ENCODE data around the gene CHIC2.

CHIC2 gene

DNA sequence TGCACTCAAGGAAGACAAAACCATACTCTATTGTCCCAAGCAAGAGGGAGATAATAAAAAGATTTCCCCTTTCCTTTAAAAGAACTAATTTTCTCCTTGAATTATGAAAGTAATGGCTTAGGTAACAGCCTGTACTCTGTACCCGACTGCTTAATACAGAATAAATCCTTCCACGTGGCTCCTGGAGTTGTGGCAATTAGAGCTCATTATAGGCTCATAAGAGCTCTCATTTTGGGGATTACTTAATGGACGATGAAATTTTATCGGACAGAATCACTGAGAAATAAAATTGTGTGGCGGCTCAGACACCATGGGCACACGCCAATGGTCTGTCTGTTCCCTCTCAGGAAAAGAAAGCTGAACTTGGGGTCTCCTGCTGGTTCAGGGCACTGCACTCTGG lies 32.7 kb upstream of the CHIC2 start:
- H3K4me3 ChIP-seq (ENCODE audit: low read depth, low read length), result no peak overlapping the region
- no peak for TF ChIP-seq CTCF (conservative IDR thresholded peaks at IDR 0.05; ENCODE audit: low read depth, low read length)
- DNase-seq (ENCODE audit: low read depth), result no peak

- no peak for TF ChIP-seq CTCF (conservative IDR thresholded peaks at IDR 0.05; ENCODE audit: low read depth, low read length)
- no peak for DNase-seq (ENCODE audit: low read depth)
- H3K4me3 ChIP-seq (ENCODE audit: low read depth, low read length), result no peak overlapping the region
These were observed 32.0 kb upstream of the CHIC2 start for GRCh38 chr4:54096295-54096962.

DNA sequence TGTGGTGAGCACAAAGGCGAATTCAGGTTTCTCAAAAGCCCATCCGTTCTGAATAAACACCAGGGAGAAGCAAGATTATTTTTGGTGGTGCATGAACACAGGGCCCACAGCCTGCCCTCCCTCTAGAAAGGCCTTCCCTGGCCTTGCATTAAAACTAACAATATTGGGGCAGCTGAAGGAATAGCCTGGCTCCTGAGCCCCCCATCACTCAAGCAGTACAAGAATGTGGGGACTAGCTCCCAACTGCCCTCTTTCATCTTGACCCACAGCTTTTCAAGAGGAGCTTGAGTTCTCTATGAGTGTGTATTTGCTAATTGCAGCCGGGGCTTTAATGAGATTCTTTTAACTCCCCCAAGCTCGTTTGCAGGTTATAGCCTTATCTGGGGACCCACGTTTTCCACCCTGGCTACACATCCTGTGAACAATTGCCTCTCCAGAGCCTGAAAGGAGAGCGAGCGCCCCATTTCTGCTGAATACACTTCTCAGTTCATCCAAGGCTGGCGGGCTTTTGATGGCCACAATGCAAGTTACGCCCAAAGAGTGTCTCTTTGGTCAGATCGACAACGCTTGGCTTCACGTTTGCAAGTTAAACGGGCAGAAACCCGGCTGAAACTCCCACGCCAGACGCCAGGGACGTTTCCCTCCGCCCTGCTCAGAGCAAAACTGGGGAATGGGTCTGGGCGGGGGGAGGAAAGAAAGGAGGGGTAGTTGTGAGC lies 30.9 kb upstream of the CHIC2 start:
- H3K4me3 ChIP-seq (ENCODE audit: low read depth, low read length), result no peak overlapping the region
- no peak for TF ChIP-seq CTCF (conservative IDR thresholded peaks at IDR 0.05; ENCODE audit: low read depth, low read length)
- no peak for DNase-seq (ENCODE audit: low read depth)

DNA sequence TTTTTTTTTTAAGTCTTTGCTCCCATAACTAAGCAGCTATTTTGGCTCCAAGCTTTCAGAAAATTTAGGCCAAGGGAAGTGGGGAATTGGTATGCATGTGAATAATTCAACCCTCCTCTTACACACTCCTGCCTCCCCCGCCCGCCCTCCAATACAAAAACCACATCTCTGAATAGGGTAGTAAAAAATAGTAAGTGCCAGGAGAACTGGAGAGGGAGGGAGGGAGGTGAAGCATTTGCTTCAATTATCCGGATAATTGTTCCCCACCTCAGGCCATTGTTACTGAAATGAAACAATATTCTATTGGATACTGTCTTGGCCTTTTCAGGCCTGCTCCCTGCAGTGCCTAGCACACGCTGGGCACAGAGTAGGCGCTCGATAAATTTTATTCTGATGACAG lies 30.0 kb upstream of the CHIC2 start:
- H3K4me3 ChIP-seq (ENCODE audit: low read depth, low read length), result no peak overlapping the region
- no peak for DNase-seq (ENCODE audit: low read depth)
- no peak for TF ChIP-seq CTCF (conservative IDR thresholded peaks at IDR 0.05; ENCODE audit: low read depth, low read length)

GRCh38 chr4:54093324-54094240 lies 29.2 kb upstream of the CHIC2 start:
- H3K4me3 ChIP-seq (ENCODE audit: low read depth, low read length), result no peak overlapping the region
- no peak for DNase-seq (ENCODE audit: low read depth)
- no peak for TF ChIP-seq CTCF (conservative IDR thresholded peaks at IDR 0.05; ENCODE audit: low read depth, low read length)

DNA sequence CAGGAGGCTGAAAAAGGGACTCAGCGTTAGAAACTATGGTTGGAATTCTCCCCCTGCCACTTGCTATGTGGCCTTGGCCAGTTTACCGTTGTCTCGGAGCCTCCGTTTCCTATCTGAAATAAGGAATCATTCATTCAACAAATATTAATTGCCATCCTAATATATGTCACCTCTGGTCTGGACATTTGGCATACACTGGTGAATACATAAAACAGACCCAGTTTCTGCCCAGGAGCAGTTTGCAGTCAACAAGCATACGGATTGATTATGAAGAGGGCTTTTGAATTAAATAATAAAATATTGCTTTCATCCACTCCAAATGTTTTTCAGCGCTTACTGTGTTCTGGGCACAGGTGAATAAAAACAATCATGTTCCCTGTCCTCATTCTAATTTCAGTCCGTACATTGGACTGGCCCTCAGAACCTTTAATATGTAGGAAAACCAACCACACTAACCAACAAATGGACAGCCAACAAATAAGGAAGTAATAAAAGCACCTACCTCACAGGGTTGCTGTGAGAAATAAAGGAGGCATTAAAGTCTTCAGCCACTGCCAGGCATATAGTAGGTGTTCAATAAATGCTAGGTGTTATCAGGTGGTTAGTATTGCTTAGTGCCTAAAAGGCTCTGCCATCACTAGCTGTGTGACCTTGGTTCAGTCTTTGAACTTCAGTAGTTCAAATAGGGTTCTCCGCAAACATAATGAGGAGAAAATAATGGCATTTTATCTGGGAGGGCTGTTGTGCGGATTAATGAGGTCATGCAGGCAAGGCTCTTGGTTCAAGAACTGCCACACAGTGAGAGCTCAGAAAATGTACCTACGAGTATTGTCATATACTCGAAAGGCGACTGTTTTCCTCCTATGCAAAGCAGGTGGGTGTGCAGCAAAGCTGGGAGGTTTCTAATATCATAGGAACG lies 28.3 kb upstream of the CHIC2 start:
- H3K4me3 ChIP-seq (ENCODE audit: low read depth, low read length), result peak overlapping the region; percentile 58
- no peak for DNase-seq (ENCODE audit: low read depth)
- no peak for TF ChIP-seq CTCF (conservative IDR thresholded peaks at IDR 0.05; ENCODE audit: low read depth, low read length)

Measured in choroid plexus epithelial cell (primary cell).